ENCODE measurements around the gene RBMS3. TPM values are rescaled to one million over a fixed set of nuclear protein-coding genes. Genes with fewer than 3 reads are reported as not detected.
"Not testable (repeated sequence)": the region's sequence is repeated elsewhere in the genome, so short reads cannot be mapped to it uniquely, and the experiment has no call there.

RBMS3 gene
- total RNA-seq, 6 donors from 2014 or later: 39.8 to 102 (median 57.2) TPM

DNA sequence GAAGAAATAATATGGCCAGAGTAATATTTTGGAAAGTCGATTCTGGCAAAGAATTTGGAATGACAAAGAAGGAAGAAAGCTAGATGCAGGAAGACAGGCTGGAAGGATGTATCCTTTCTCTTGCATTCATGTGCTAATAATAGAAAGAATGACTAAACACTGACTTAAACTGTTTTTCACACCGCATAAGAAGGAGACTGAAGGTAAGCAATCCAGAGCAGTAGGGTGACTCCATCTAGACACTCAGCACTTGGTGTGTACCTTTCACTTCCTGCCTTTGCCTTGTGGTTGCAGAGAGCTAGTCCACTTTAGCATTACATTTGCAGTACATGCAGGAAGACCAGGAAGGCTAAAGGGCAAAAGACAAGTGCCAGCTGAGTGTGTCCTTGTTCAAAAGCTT lies 234.6 kb downstream of the RBMS3 start:
- 28 to 46% methylated on average over 2 of the region's 2 CpGs for WGBS, 2 donors
- no peaks in the 10 kb centered on the region for H3K9me3 ChIP-seq
- H3K36me3 ChIP-seq: no peaks in the 10 kb centered on the region
- no peaks in the 10 kb centered on the region for H3K27me3 ChIP-seq
- no peak for ATAC-seq (ENCODE audit: low FRiP score in 2 of 2)
- H3K4me3 ChIP-seq: no peak overlapping the region
- H3K4me1 ChIP-seq: peaks cover 26 to 45% (median 36%) of the 10 kb centered on the region in 4 donors
- TF ChIP-seq EP300 (IDR thresholded peaks at IDR 0.05) (no peak), POLR2A (IDR thresholded peaks at IDR 0.05) (no peak), POLR2AphosphoS5 (IDR thresholded peaks at IDR 0.05) (no peak)
- TF ChIP-seq, protein P1, sequence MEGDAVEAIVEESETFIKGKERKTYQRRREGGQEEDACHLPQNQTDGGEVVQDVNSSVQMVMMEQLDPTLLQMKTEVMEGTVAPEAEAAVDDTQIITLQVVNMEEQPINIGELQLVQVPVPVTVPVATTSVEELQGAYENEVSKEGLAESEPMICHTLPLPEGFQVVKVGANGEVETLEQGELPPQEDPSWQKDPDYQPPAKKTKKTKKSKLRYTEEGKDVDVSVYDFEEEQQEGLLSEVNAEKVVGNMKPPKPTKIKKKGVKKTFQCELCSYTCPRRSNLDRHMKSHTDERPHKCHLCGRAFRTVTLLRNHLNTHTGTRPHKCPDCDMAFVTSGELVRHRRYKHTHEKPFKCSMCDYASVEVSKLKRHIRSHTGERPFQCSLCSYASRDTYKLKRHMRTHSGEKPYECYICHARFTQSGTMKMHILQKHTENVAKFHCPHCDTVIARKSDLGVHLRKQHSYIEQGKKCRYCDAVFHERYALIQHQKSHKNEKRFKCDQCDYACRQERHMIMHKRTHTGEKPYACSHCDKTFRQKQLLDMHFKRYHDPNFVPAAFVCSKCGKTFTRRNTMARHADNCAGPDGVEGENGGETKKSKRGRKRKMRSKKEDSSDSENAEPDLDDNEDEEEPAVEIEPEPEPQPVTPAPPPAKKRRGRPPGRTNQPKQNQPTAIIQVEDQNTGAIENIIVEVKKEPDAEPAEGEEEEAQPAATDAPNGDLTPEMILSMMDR (IDR thresholded peaks at IDR 0.05): no peak
- DNase-seq: peak in 1 of 2 donors; percentile 25
- no peak overlapping the region for H3K27ac ChIP-seq

DNA sequence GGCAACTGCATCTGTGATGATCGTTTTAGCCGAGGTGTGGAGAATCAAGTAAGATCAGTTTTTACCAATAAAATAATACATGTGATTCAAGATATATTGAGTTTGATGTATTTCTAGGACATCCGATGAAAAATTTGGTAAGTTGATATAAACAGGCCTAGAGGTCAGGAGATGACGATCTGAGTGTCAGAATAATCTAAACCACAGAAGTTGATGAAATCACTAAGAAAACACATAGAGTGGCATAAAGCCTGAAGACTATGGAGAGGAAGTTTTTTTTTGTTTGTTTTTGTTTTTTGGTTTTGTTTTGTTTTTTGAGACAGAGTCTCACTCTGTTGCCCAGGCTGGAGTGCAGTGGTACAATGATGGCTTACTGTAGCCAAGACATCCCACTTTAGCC lies 235.3 kb downstream of the RBMS3 start:
- ATAC-seq (ENCODE audit: low FRiP score in 2 of 2) (no peak), DNase-seq (no peak)
- Histone ChIP-seq H3K27me3 (no peaks in the 10 kb centered on the region), H3K4me1 (peaks cover 26 to 45% (median 37%) of the 10 kb centered on the region in 4 donors), H3K27ac (no peak overlapping the region), H3K9me3 (no peaks in the 10 kb centered on the region), H3K36me3 (no peaks in the 10 kb centered on the region), H3K4me3 (no peak overlapping the region)
- WGBS, 2 donors: 88 to 90% methylated on average over 4 of the region's 4 CpGs
- TF ChIP-seq POLR2AphosphoS5 (IDR thresholded peaks at IDR 0.05) (no peak), POLR2A (IDR thresholded peaks at IDR 0.05) (no peak)
- TF ChIP-seq, protein P1 (IDR thresholded peaks at IDR 0.05): no peak

DNA sequence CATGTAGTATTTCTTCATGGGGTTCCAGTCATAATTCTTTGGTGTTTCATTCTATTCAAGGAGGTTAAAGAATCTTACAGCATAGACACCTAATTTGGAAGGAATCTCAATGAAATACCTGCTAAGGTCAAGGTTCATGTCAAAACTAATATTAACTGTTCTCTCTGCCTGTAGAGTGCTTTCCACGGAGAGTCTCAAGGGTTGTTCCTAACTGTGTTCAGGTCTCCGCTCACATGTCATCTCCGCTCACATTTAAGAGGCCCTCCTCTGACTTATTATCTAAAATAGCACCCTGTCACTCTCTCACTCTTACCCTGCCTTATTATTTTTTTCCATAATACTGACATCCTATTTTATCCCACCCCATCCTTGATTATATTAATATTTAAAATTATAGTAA lies 239.9 kb downstream of the RBMS3 start:
- Histone ChIP-seq H3K4me1 (peaks cover 15 to 29% (median 20%) of the 10 kb centered on the region in 4 donors), H3K27ac (no peak overlapping the region), H3K4me3 (no peak overlapping the region), H3K36me3 (no peaks in the 10 kb centered on the region), H3K27me3 (no peaks in the 10 kb centered on the region), H3K9me3 (no peaks in the 10 kb centered on the region)
- ATAC-seq (ENCODE audit: low FRiP score in 2 of 2) (peak in 1 of 2 donors; percentile 23), DNase-seq (no peak)
- TF ChIP-seq, protein P1 (IDR thresholded peaks at IDR 0.05): no peak
- peak in 1 of 4 donors; percentile 33 for TF ChIP-seq EP300 (IDR thresholded peaks at IDR 0.05)
- WGBS, 2 donors: 67 to 76% methylated on average over 3 of the region's 3 CpGs

DNA sequence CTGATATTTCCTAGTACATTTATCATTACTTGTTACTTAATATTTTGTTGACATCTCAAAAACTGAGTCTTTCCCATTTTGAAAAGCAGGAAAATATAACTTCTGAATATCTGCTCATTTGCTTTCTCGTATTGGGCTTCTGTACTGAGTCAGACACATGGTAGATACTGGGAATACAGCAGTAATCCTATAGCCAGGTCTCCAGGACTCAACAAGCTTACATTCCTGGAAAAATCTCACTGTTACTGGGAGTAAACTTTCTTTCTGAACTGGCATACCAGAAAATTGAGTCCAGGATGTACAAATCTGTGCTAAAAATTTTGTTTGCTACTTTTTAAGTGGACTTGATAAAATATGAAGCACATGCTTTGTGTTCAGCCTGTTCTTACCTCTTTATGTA lies 240.4 kb downstream of the RBMS3 start:
- ATAC-seq (ENCODE audit: low FRiP score in 2 of 2) (no peak), DNase-seq (no peak)
- TF ChIP-seq EP300 (IDR thresholded peaks at IDR 0.05) (no peak), POLR2A (IDR thresholded peaks at IDR 0.05) (no peak), POLR2AphosphoS5 (IDR thresholded peaks at IDR 0.05) (no peak)
- TF ChIP-seq, protein P1 (IDR thresholded peaks at IDR 0.05): no peak
- H3K36me3 ChIP-seq: no peaks in the 10 kb centered on the region
- H3K27me3 ChIP-seq: no peaks in the 10 kb centered on the region
- H3K4me3 ChIP-seq: no peak overlapping the region
- no peaks in the 10 kb centered on the region for H3K9me3 ChIP-seq
- 86 to 87% methylated on average over 1 of the region's 1 CpG for WGBS, 2 donors
- H3K4me1 ChIP-seq: peaks cover 16 to 30% (median 21%) of the 10 kb centered on the region in 4 donors
- H3K27ac ChIP-seq: peak overlapping the region in 1 of 4 donors; percentile 23

DNA sequence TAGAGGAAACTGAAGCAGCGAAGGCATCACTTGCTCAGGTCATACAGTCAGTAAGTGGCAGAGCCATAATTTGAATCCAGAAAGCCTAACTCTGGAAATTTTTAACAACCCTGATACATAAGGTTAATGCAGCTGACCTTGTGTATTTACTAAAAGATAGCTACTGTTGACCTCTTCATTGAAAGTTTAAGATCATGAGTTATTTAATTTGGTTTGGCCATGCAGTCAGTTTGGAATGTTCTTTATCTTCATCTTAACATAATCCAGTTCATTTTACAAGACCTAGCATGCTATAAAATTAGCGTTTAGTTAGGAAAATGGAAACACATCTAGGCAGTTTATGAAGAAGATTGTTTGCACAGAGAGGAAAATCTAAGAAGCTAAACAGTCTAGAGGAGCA lies 240.9 kb downstream of the RBMS3 start:
- Histone ChIP-seq H3K27me3 (no peaks in the 10 kb centered on the region), H3K4me1 (peaks cover 16 to 33% (median 21%) of the 10 kb centered on the region in 4 donors), H3K36me3 (no peaks in the 10 kb centered on the region), H3K4me3 (no peak overlapping the region), H3K9me3 (no peaks in the 10 kb centered on the region), H3K27ac (peak overlapping the region in 1 of 4 donors; percentile 23)
- 76 to 83% methylated on average over 2 of the region's 2 CpGs for WGBS, 2 donors
- TF ChIP-seq EP300 (IDR thresholded peaks at IDR 0.05) (no peak), POLR2AphosphoS5 (IDR thresholded peaks at IDR 0.05) (no peak), POLR2A (IDR thresholded peaks at IDR 0.05) (no peak)
- TF ChIP-seq, protein P1 (IDR thresholded peaks at IDR 0.05): no peak
- DNase-seq (no peak), ATAC-seq (ENCODE audit: low FRiP score in 2 of 2) (no peak)

DNA sequence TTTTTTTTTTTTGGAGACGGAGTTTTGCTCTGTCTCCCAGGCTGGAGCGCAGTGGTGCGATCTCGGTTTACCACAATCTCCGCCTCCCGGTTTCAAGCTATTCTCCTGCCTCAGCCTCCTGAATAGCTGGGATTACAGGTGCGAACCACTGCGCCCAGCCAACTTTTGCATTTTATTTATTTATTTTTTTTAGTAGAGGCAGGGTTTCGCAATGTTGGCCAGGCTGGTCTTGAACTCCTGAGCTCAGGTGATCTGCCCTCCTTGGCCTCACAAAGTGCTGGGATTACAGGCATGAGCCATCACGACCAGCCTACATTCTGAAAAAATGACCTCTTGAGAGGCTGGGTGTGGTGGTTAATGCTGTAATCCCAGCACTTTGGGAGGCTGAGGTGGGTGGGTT lies 243.6 kb downstream of the RBMS3 start:
- H3K9me3 ChIP-seq, H3K36me3 ChIP-seq, DNase-seq, H3K4me3 ChIP-seq, H3K27me3 ChIP-seq: not testable (repeated sequence)
- H3K4me1 ChIP-seq: peaks cover 20 to 35% (median 24%) of the 10 kb centered on the region in 4 donors
- H3K27ac ChIP-seq: peak overlapping the region; percentile 52 to 67 (median 54)
- peak in 1 of 2 donors; percentile 39 for ATAC-seq (ENCODE audit: low FRiP score in 2 of 2)
- 91 to 93% methylated on average over 10 of the region's 10 CpGs for WGBS, 2 donors

Measured in upper lobe of left lung (tissue), 6 donors.